DOHH2 (cell line): ENCODE measurements around the gene TULP3.
"Not testable (repeated sequence)": the region's sequence is repeated elsewhere in the genome, so short reads cannot be mapped to it uniquely, and the experiment has no call there.

Source experiments
- H3F3A ChIP-seq: fragments of 200-600 bp; sonication (generic), shearing (Covaris generic); 2 replicates; pipeline ENCODE4 v1.6.0; 2016; ENCODE audit warnings: antibody characterized with exemption, mild to moderate bottlenecking; ENCODE audit not compliant: control insufficient read depth, insufficient read depth
- H3K27ac ChIP-seq: fragments of 200-600 bp; sonication (generic); 2 replicates; pipeline ENCODE4 v1.5.1; 2014; ENCODE audit warnings: low read depth, mild to moderate bottlenecking, low read length, moderate library complexity
- H3K27me3 ChIP-seq: fragments of 200-600 bp; sonication (generic); 2 replicates; pipeline ENCODE4 v1.6.1; 2014; ENCODE audit warnings: mild to moderate bottlenecking, low read length, mixed read lengths; ENCODE audit not compliant: control insufficient read depth
- H3K36me3 ChIP-seq: fragments of 200-600 bp; sonication (generic); 2 replicates; pipeline ENCODE4 v1.6.1; 2014; ENCODE audit warnings: mild to moderate bottlenecking, low read length, moderate library complexity, mixed read lengths; ENCODE audit not compliant: control insufficient read depth
- H3K4me1 ChIP-seq: fragments of 200-600 bp; sonication (generic); 2 replicates; pipeline ENCODE4 v1.6.1; 2014; ENCODE audit warnings: mild to moderate bottlenecking, low read length, mixed read lengths; ENCODE audit not compliant: control insufficient read depth
- H3K4me2 ChIP-seq: fragments of 200-600 bp; sonication (generic); 2 replicates; pipeline ENCODE4 v1.6.0; 2014; ENCODE audit warnings: mild to moderate bottlenecking, low read length, moderate library complexity
- H3K4me3 ChIP-seq: fragments of 200-600 bp; sonication (generic); 2 replicates; pipeline ENCODE4 v1.5.1; 2014; ENCODE audit warnings: mild to moderate bottlenecking, low read length, mixed read lengths
- H3K79me2 ChIP-seq: fragments of 200-600 bp; sonication (generic); 2 replicates; pipeline ENCODE4 v1.6.1; 2014; ENCODE audit warnings: mild to moderate bottlenecking, low read length, mixed read lengths; ENCODE audit not compliant: control insufficient read depth
- H3K9me2 ChIP-seq: fragments of 200-600 bp; sonication (generic); replicated peaks from 2 replicates; pipeline ENCODE4 v1.6.1; 2014; ENCODE audit warnings: mild to moderate bottlenecking, low read length, mixed read lengths; ENCODE audit not compliant: control insufficient read depth
- H3K9me3 ChIP-seq: fragments of 200-600 bp; sonication (generic); 2 replicates; pipeline ENCODE4 v1.6.1; 2014; ENCODE audit warnings: antibody characterized with exemption, low read length, mixed read lengths; ENCODE audit not compliant: control insufficient read depth, insufficient read depth
- H4K20me1 ChIP-seq: fragments of 200-600 bp; sonication (generic); 2 replicates; pipeline ENCODE4 v1.6.0; 2014; ENCODE audit warnings: low read depth, mild to moderate bottlenecking, antibody characterized with exemption, low read length, moderate library complexity; ENCODE audit not compliant: control insufficient read depth, insufficient read depth
- CTCF ChIP-seq: fragments of 200-600 bp; sonication (generic); IDR thresholded peaks from one replicate; pipeline ENCODE4 v1.5.1; 2014; ENCODE audit warnings: antibody characterized with exemption, mild to moderate bottlenecking, low read depth, low read length; ENCODE audit not compliant: poor library complexity, severe bottlenecking
- EZH2phosphoT487 ChIP-seq: fragments of 200-600 bp; sonication (generic); IDR thresholded peaks from 2 replicates; pipeline ENCODE4 v1.6.1; 2017; ENCODE audit warnings: borderline replicate concordance, mild to moderate bottlenecking, antibody characterized with exemption, low read length, moderate library complexity, mixed read lengths

Gene TULP3

GRCh38 chr12:2858334-2858733 is 32.4 kb upstream of the TULP3 start:
- peaks cover 47% of the 10 kb centered on the region for H3K36me3 ChIP-seq
- H3K4me2 ChIP-seq, result no peak overlapping the region
- no peaks in the 10 kb centered on the region for H3K9me3 ChIP-seq
- H3K79me2 ChIP-seq, result no peaks in the 10 kb centered on the region
- no peaks in the 10 kb centered on the region for H3K4me1 ChIP-seq
- peaks cover 6% of the 10 kb centered on the region; the same call in 1 of the 2 replicates for H4K20me1 ChIP-seq
- H3K4me3 ChIP-seq, result no peak overlapping the region
- no peaks in the 10 kb centered on the region for H3K27me3 ChIP-seq
- H3K27ac ChIP-seq, result no peak overlapping the region
- TF ChIP-seq EZH2phosphoT487 (no peak), CTCF (no peak)
- H3F3A ChIP-seq, result peaks cover 7% of the 10 kb centered on the region
- H3K9me2 ChIP-seq, result no peaks in the 10 kb centered on the region

GRCh38 chr12:2858944-2859421 is 31.7 kb upstream of the TULP3 start:
- H3K9me2 ChIP-seq, result no peaks in the 10 kb centered on the region
- peaks cover 6% of the 10 kb centered on the region; the same call in 1 of the 2 replicates for H4K20me1 ChIP-seq
- no peaks in the 10 kb centered on the region for H3K79me2 ChIP-seq
- H3K4me3 ChIP-seq, result no peak overlapping the region
- no peaks in the 10 kb centered on the region for H3K27me3 ChIP-seq
- TF ChIP-seq EZH2phosphoT487 (no peak), CTCF (no peak)
- H3K36me3 ChIP-seq, result peaks cover 51% of the 10 kb centered on the region
- H3F3A ChIP-seq, result peaks cover 7% of the 10 kb centered on the region
- no peaks in the 10 kb centered on the region for H3K9me3 ChIP-seq
- no peak overlapping the region for H3K27ac ChIP-seq
- no peaks in the 10 kb centered on the region for H3K4me1 ChIP-seq
- no peak overlapping the region for H3K4me2 ChIP-seq

- Histone ChIP-seq H4K20me1 (peaks cover 6% of the 10 kb centered on the region; the same call in 1 of the 2 replicates), H3K9me3 (no peaks in the 10 kb centered on the region), H3K27me3 (no peaks in the 10 kb centered on the region), H3K36me3 (peaks cover 63% of the 10 kb centered on the region), H3K79me2 (no peaks in the 10 kb centered on the region), H3K4me3 (no peak overlapping the region), H3K27ac (no peak overlapping the region), H3K4me2 (no peak overlapping the region), H3F3A (peaks cover 7% of the 10 kb centered on the region), H3K9me2 (no peaks in the 10 kb centered on the region), H3K4me1 (no peaks in the 10 kb centered on the region)
- TF ChIP-seq CTCF (no peak), EZH2phosphoT487 (no peak)
Observed at GRCh38 chr12:2860170-2860569, 30.5 kb upstream of the TULP3 start.

- H3K27ac ChIP-seq, result no peak overlapping the region
- no peak overlapping the region for H3K4me3 ChIP-seq
- H3K36me3 ChIP-seq, result peaks cover 82% of the 10 kb centered on the region
- H3K9me2 ChIP-seq, result no peaks in the 10 kb centered on the region
- H3K9me3 ChIP-seq, result no peaks in the 10 kb centered on the region
- TF ChIP-seq EZH2phosphoT487 (no peak), CTCF (no peak)
- H3K27me3 ChIP-seq, result no peaks in the 10 kb centered on the region
- H3K79me2 ChIP-seq, result no peaks in the 10 kb centered on the region
- peaks cover 2% of the 10 kb centered on the region; the same call in 1 of the 2 replicates for H3F3A ChIP-seq
- H3K4me2 ChIP-seq, result no peak overlapping the region
- H4K20me1 ChIP-seq, result peaks cover 2% of the 10 kb centered on the region; the same call in 1 of the 2 replicates
- no peaks in the 10 kb centered on the region for H3K4me1 ChIP-seq
Observed at GRCh38 chr12:2862876-2863275, 27.8 kb upstream of the TULP3 start.

GRCh38 chr12:2863402-2863801 is 27.3 kb upstream of the TULP3 start:
- not testable (repeated sequence) for H3F3A ChIP-seq, H4K20me1 ChIP-seq, H3K9me2 ChIP-seq, H3K27me3 ChIP-seq, H3K27ac ChIP-seq, H3K79me2 ChIP-seq, H3K9me3 ChIP-seq, H3K4me3 ChIP-seq, H3K4me2 ChIP-seq, H3K4me1 ChIP-seq
- peaks cover 82% of the 10 kb centered on the region for H3K36me3 ChIP-seq
